GM23248 (cell line): Measurements from ENCODE around the gene SPX. TPM values are rescaled to one million over a fixed set of nuclear protein-coding genes. Genes with fewer than 3 reads are reported as not detected.
A peak's percentile ranks its signal among the peaks of the same experiment; 100 is the strongest.

Experiments used
- DNase-seq: peaks from one replicate; pipeline ENCODE4 v3.0.0-alpha.2; 2015
- H2AFZ ChIP-seq: fragments of 200-600 bp; sonication (generic); 2 replicates; pipeline ENCODE4 v1.6.1; 2016; ENCODE audit warnings: antibody characterized with exemption
- H3F3A ChIP-seq: fragments of 200-600 bp; sonication (generic); 2 replicates; pipeline ENCODE4 v1.6.1; 2016; ENCODE audit warnings: mild to moderate bottlenecking, antibody characterized with exemption, mixed run types; ENCODE audit not compliant: insufficient read depth
- H3K27ac ChIP-seq: fragments of 200-600 bp; sonication (generic); 2 replicates; pipeline ENCODE4 v1.5.1; 2016; ENCODE audit warnings: mild to moderate bottlenecking
- H3K27me3 ChIP-seq: fragments of 200-600 bp; sonication (generic); replicated peaks from 2 replicates; pipeline ENCODE4 v1.6.1; 2016; ENCODE audit warnings: mild to moderate bottlenecking; ENCODE audit not compliant: insufficient read depth
- H3K36me3 ChIP-seq: fragments of 200-600 bp; sonication (generic); 2 replicates; pipeline ENCODE4 v1.6.1; 2016; ENCODE audit warnings: low read depth, mild to moderate bottlenecking
- H3K4me1 ChIP-seq: fragments of 200-600 bp; sonication (generic); 2 replicates; pipeline ENCODE4 v1.6.1; 2016; ENCODE audit warnings: mild to moderate bottlenecking; ENCODE audit not compliant: insufficient read depth
- H3K4me2 ChIP-seq: fragments of 200-600 bp; sonication (generic); one replicate; pipeline ENCODE4 v1.6.1; 2016; ENCODE audit warnings: mild to moderate bottlenecking; ENCODE audit not compliant: unreplicated experiment
- H3K4me3 ChIP-seq: fragments of 200-600 bp; sonication (generic); 2 replicates; pipeline ENCODE4 v1.5.1; 2016; ENCODE audit warnings: mild to moderate bottlenecking
- H3K79me2 ChIP-seq: fragments of 200-600 bp; sonication (generic); 2 replicates; pipeline ENCODE4 v1.6.1; 2016; ENCODE audit warnings: mild to moderate bottlenecking; ENCODE audit not compliant: insufficient read depth
- H3K9ac ChIP-seq: fragments of 200-600 bp; sonication (generic); 2 replicates; pipeline ENCODE4 v1.6.1; 2016; ENCODE audit warnings: mild to moderate bottlenecking
- H3K9me2 ChIP-seq: fragments of 200-600 bp; sonication (generic); 2 replicates; pipeline ENCODE4 v1.6.1; 2016; ENCODE audit warnings: mixed run types, mild to moderate bottlenecking, moderate library complexity; ENCODE audit not compliant: insufficient read depth
- H3K9me3 ChIP-seq: fragments of 200-600 bp; sonication (generic); one replicate; pipeline ENCODE4 v1.6.1; 2017; ENCODE audit warnings: low read depth
- H4K20me1 ChIP-seq: fragments of 200-600 bp; sonication (generic); 2 replicates; pipeline ENCODE4 v1.6.0; 2016; ENCODE audit not compliant: insufficient read depth
- EZH2 ChIP-seq: fragments of 200-600 bp; sonication (generic); IDR thresholded peaks from 2 replicates; pipeline ENCODE4 v1.6.1; 2018; ENCODE audit warnings: antibody characterized with exemption, mild to moderate bottlenecking; ENCODE audit not compliant: insufficient read depth, poor library complexity, severe bottlenecking
- EZH2phosphoT487 ChIP-seq: fragments of 200-600 bp; sonication (generic); IDR thresholded peaks from 2 replicates; pipeline ENCODE4 v1.6.1; 2018; ENCODE audit warnings: antibody characterized with exemption, moderate library complexity, mild to moderate bottlenecking, low read depth; ENCODE audit not compliant: insufficient read depth
- WGBS, 2 experiments: methylation state at CpG; one replicate each; pipeline ENCODE4 v1.1.6; 2015 to 2017; ENCODE audit warnings: low lambda C conversion rate in 2 of 2, low coverage in 1 of 2; ENCODE audit errors: missing lambda C conversion rate in 2 of 2; 5-methylcytosine and 5-hydroxymethylcytosine counted together
- in situ Hi-C: fragments of 300-500 bp; cut with MboI; formaldehyde crosslinking; loops from 2 replicates; pipeline ENCODE4 v1.15.0; 2020
- polyA plus RNA-seq: library from polyadenylated mRNA; unstranded; fragments of >200 nt; fragmentation: Nextera tagmentation; extraction: Ambion mirVana; gene quantifications from 2 replicates; pipeline ENCODE4 v1.2.1, GENCODE V29; 2016
- total RNA-seq: library from RNA; depleted of rRNA; stranded (reverse); fragments of >200 nt; shearing (Covaris generic); gene quantifications from 2 replicates; pipeline ENCODE4 v1.2.3, GENCODE V29; 2014; rRNA removed

SPX gene, protein sequence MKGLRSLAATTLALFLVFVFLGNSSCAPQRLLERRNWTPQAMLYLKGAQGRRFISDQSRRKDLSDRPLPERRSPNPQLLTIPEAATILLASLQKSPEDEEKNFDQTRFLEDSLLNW
- 0.63 and 1.2 TPM in 2 replicates for total RNA-seq
- 0.24 and 0.37 TPM in 2 replicates for polyA plus RNA-seq

- Histone ChIP-seq H3K36me3 (no peaks in the 10 kb centered on the region), H3K4me2 (peak within 1 kb of the TSS; percentile 94), H3F3A (peaks cover 20% of the 10 kb centered on the region), H3K9ac (no peak within 1 kb of the TSS), H4K20me1 (no peaks in the 10 kb centered on the region), H3K4me1 (no peaks in the 10 kb centered on the region), H3K9me2 (no peaks in the 10 kb centered on the region), H3K9me3 (no peaks in the 10 kb centered on the region), H3K4me3 (peak within 1 kb of the TSS; percentile 73), H3K27me3 (0 out of 2 replicates have a peak, but pooled peaks cover 5% of the 10 kb centered on the region), H3K79me2 (no peaks in the 10 kb centered on the region), H2AFZ (peak within 1 kb of the TSS; percentile 96), H3K27ac (no peak within 1 kb of the TSS)
- DNase-seq, result peak; percentile 27
- in situ Hi-C loops, result no loop called here
- 63 to 68% methylated on average over 1 of the region's 1 CpG for WGBS, 2 experiments
- no peak for TF ChIP-seq EZH2phosphoT487
- no peak for TF ChIP-seq EZH2
Measured at GRCh38 chr12:21526053-21526452, at the start of gene SPX. SPX (plus strand) TSS chr12:21526296; CDS start chr12:21526473, 177 bp downstream.

DNA sequence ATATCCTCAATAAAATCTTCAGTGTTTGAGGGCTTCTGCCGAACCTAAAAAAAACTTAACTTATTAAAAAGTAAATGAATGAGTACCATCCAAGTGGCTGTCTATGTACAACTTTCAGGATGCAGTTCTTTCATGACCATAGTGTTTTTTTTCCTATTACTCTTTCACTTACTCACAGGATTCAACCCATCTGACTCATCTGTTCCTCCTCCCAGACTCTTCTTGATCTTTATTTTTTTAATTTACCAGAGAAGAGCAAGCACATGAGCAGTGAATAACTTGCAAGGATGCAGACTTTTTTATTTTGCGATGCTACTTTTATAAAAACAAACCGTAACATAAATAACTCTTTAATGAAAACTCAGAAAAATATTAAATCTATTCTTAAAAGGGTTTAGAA is 49.1 kb upstream of the SPX start:
- TF ChIP-seq EZH2phosphoT487, result no peak
- TF ChIP-seq EZH2, result no peak
- Histone ChIP-seq H3K9me2 (no peaks in the 10 kb centered on the region), H3K27ac (peak overlapping the region; percentile 21), H3K27me3 (no peaks in the 10 kb centered on the region), H3K36me3 (peaks cover 68% of the 10 kb centered on the region), H3K9me3 (no peaks in the 10 kb centered on the region), H4K20me1 (0 out of 2 replicates have a peak, but pooled peaks cover 3% of the 10 kb centered on the region), H2AFZ (no peak overlapping the region), H3K4me3 (no peak overlapping the region), H3K79me2 (peaks cover 3% of the 10 kb centered on the region; the same call in 1 of the 2 replicates), H3K9ac (no peak overlapping the region), H3F3A (peaks cover 16% of the 10 kb centered on the region), H3K4me1 (peaks cover 10% of the 10 kb centered on the region), H3K4me2 (no peak overlapping the region)
- in situ Hi-C loops, result no loop called here
- WGBS, 2 experiments, result 91 to 93% methylated on average over 3 of the region's 3 CpGs
- peak; percentile 84 for DNase-seq

GRCh38 chr12:21478756-21479455 is 47.2 kb upstream of the SPX start:
- 85 to 91% methylated on average over 10 of the region's 10 CpGs for WGBS, 2 experiments
- H3K36me3 ChIP-seq, result peaks cover 67% of the 10 kb centered on the region
- peaks cover 10% of the 10 kb centered on the region for H3K4me1 ChIP-seq
- H3K9me2 ChIP-seq, result no peaks in the 10 kb centered on the region
- no peak for DNase-seq
- H3K4me3 ChIP-seq, result no peak overlapping the region
- H3K9ac ChIP-seq, result no peak overlapping the region
- H3K27me3 ChIP-seq, result no peaks in the 10 kb centered on the region
- peaks cover 11% of the 10 kb centered on the region; the same call in 1 of the 2 replicates for H3K79me2 ChIP-seq
- H3K9me3 ChIP-seq, result no peaks in the 10 kb centered on the region
- no peak overlapping the region for H3K4me2 ChIP-seq
- 0 out of 2 replicates have a peak, but pooled peaks cover 3% of the 10 kb centered on the region for H4K20me1 ChIP-seq
- in situ Hi-C loops, result no loop called here
- H3F3A ChIP-seq, result peaks cover 16% of the 10 kb centered on the region
- no peak overlapping the region for H2AFZ ChIP-seq
- H3K27ac ChIP-seq, result no peak overlapping the region
- TF ChIP-seq EZH2phosphoT487, result no peak
- TF ChIP-seq EZH2, result no peak

DNA sequence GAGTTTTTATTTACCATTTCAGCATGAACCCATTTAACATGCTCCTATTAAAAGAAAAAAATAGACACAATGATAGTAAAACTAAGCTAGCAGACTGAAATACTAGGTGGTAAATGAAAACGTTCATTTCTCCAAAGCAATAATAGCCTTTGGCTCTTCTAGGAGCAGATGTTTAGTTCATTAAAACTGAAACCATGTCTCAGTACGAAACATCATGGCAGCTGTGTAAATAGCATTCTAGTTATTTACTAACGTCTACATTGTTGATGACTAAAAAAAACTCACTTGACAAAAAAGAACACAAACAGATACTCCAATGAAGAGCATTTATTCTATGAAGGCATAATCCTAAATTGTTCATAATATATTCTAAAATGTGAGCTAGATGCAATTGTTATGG is 42.6 kb upstream of the SPX start:
- Histone ChIP-seq H3K4me3 (no peak overlapping the region), H3K27me3 (no peaks in the 10 kb centered on the region), H3K4me2 (no peak overlapping the region), H3K9ac (no peak overlapping the region), H3F3A (peaks cover 3% of the 10 kb centered on the region), H3K79me2 (peaks cover 23% of the 10 kb centered on the region; the same call in 1 of the 2 replicates), H3K9me2 (no peaks in the 10 kb centered on the region), H3K9me3 (no peaks in the 10 kb centered on the region), H4K20me1 (no peaks in the 10 kb centered on the region; the same call in 1 of the 2 replicates), H3K27ac (no peak overlapping the region), H2AFZ (no peak overlapping the region), H3K4me1 (no peaks in the 10 kb centered on the region), H3K36me3 (peaks cover 62% of the 10 kb centered on the region)
- DNase-seq, result no peak
- in situ Hi-C loops, result no loop called here
- 72 to 73% methylated on average over 3 of the region's 3 CpGs for WGBS, 2 experiments
- TF ChIP-seq EZH2 (no peak), EZH2phosphoT487 (no peak)
